ENCODE measurements around the gene PALS2. TPM values are rescaled to one million over a fixed set of nuclear protein-coding genes. Genes with fewer than 3 reads are reported as not detected.

PALS2 gene, protein sequence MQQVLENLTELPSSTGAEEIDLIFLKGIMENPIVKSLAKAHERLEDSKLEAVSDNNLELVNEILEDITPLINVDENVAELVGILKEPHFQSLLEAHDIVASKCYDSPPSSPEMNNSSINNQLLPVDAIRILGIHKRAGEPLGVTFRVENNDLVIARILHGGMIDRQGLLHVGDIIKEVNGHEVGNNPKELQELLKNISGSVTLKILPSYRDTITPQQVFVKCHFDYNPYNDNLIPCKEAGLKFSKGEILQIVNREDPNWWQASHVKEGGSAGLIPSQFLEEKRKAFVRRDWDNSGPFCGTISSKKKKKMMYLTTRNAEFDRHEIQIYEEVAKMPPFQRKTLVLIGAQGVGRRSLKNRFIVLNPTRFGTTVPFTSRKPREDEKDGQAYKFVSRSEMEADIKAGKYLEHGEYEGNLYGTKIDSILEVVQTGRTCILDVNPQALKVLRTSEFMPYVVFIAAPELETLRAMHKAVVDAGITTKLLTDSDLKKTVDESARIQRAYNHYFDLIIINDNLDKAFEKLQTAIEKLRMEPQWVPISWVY
- total RNA-seq (23.6 and 24.4 TPM in 2 replicates), polyA plus RNA-seq (2.3 and 4.3 TPM in 2 replicates), polyA minus RNA-seq (5.0 and 11.5 TPM in 2 replicates), Bru-seq, nascent RNA (percentile 80 among the genes with signal in this experiment), BruChase-seq, experiment 1, labeled RNA remaining after a 6-hour chase (percentile 65 among the genes with signal in this experiment), BruChase-seq, experiment 2, labeled RNA remaining after a 2-hour chase (percentile 74 among the genes with signal in this experiment)
- 6.7 and 7.2 TPM in 2 replicates for polyA plus RNA-seq (2011; cell fraction: cytosol; rRNA removed)
- 5.3 and 9.9 TPM in 2 replicates for polyA plus RNA-seq (2011; cell fraction: nucleus; rRNA removed)
- polyA plus RNA-seq (2012), result 16.2 and 20.9 TPM in 2 replicates
- 41.0 TPM for polyA minus RNA-seq (2011; cell fraction: cytosol; rRNA and poly(A)+ RNA removed)
- 9.5 and 13.7 TPM in 2 replicates for polyA minus RNA-seq (2011; cell fraction: nucleus; rRNA and poly(A)+ RNA removed)
- long read RNA-seq, full-length matches to known transcripts, result 4 of 16 reads
- long read RNA-seq, partial matches to known transcripts, result 4 of 16 reads
- long read RNA-seq, other reads (novel, unspliced or antisense), result 8 of 16 reads

DNA sequence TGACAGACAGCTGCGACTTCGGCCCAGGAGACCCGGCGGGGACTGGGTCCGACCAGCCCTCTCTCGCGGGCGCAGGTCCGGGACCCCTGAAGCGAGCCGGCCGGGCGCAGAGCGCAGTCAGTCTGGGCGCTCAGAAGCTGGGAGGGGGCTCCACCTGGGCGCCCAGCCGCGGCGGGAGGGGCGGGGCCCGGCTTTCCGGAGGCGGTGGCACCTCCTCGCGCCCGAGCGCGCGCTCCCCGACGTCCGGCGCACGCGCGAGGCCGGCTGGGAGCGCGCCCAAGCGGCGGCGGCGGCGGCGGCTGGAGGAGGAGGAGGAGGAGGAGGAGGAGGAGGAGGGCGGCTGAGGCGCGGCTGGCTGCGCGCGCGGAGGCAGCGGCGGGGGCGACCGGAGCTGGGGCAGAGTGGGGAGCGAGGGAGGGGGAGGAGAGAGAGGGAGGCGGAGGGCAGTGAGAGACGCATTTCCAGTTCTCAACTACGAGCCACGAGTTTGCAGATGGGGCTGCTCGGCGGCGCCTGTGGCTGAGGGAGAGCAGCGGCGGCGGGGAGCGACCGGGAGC is at the start of gene PALS2:
TSS of gene PALS2 (plus strand) at position 456 of the 557 bp plus-strand sequence. CDS start 50,216 bp downstream, outside the sequence.
- Histone ChIP-seq H3K27ac (ENCODE audit: insufficient read depth, low read depth, low read length) (peak within 1 kb of the TSS; percentile 61), H3K9me3 (replicated peaks; ENCODE audit: control insufficient read depth, insufficient read depth, low read length) (no peaks in the 10 kb centered on the region)
- DNase-seq (ENCODE audit: low read depth, low spot score), result peak; percentile 74

More for the DNA sequence above, at the start of gene PALS2:
- Histone ChIP-seq H3K36me3 (ENCODE audit: control insufficient read depth in 2 of 2, extremely low read depth in 1 of 2, insufficient read depth in 2 of 2, low read length in 2 of 2) (no peaks in the 10 kb centered on the region), H2AFZ (ENCODE audit: low read depth, low read length) (peak within 1 kb of the TSS; percentile 94), H3K79me2 (ENCODE audit: control insufficient read depth, insufficient read depth, low read length) (peaks cover 33% of the 10 kb centered on the region), H3K4me1 (ENCODE audit: control insufficient read depth, extremely low read depth, insufficient read depth, low read length) (peaks cover 17% of the 10 kb centered on the region), H3K9ac (replicated peaks; ENCODE audit: extremely low read depth, insufficient read depth, low read length) (peak within 1 kb of the TSS; percentile 79), H3K9me1 (replicated peaks; ENCODE audit: control insufficient read depth, extremely low read depth, insufficient read depth, low read length) (no peaks in the 10 kb centered on the region), H3K27me3 (ENCODE audit: control insufficient read depth in 2 of 2, insufficient read depth in 2 of 2, low read length in 2 of 2) (peaks cover 25 to 30% of the 10 kb centered on the region in 2 experiments), H3K4me2 (ENCODE audit: insufficient read depth, low read length) (peak within 1 kb of the TSS; percentile 95), H3K4me3 (replicated peaks in 1 of 3; ENCODE audit: insufficient read depth in 1 of 3, low read depth in 1 of 3, low read length in 3 of 3) (peak within 1 kb of the TSS; percentile 73 to 92 (median 82)), H4K20me1 (replicated peaks; ENCODE audit: control insufficient read depth, extremely low read depth, insufficient read depth, low read length) (peaks cover 2% of the 10 kb centered on the region)
- dilution Hi-C loops (cut with MboI; ENCODE audit: extremely low pct_ligation_motif_present, low sequenced_read_pairs), result no loop called here
- BruUV-seq (replicated peaks), result no TSS peak
- POLR2A ChIA-PET, result no interaction called here
- TF ChIP-seq GATA2 (IDR thresholded peaks at IDR 0.05; ENCODE audit: insufficient read depth, insufficient read length, low read depth, low read length) (no peak), POLR2AphosphoS5 (IDR thresholded peaks at IDR 0.05; ENCODE audit: insufficient read depth, low read depth, low read length) (no peak), MYC (IDR thresholded peaks at IDR 0.05; ENCODE audit: low read depth, low read length) (no peak), FOS (IDR thresholded peaks at IDR 0.05; ENCODE audit: borderline replicate concordance, insufficient read depth, low read length) (no peak), JUN (IDR thresholded peaks at IDR 0.05; ENCODE audit: borderline replicate concordance, insufficient read depth, insufficient read length, low read depth) (no peak), POLR2A (IDR thresholded peaks at IDR 0.05; ENCODE audit: low read depth, low read length) (no peak), EZH2 (IDR thresholded peaks at IDR 0.05; ENCODE audit: borderline replicate concordance, low read depth, low read length, severe bottlenecking) (no peak)
- TF ChIP-seq, protein P1, sequence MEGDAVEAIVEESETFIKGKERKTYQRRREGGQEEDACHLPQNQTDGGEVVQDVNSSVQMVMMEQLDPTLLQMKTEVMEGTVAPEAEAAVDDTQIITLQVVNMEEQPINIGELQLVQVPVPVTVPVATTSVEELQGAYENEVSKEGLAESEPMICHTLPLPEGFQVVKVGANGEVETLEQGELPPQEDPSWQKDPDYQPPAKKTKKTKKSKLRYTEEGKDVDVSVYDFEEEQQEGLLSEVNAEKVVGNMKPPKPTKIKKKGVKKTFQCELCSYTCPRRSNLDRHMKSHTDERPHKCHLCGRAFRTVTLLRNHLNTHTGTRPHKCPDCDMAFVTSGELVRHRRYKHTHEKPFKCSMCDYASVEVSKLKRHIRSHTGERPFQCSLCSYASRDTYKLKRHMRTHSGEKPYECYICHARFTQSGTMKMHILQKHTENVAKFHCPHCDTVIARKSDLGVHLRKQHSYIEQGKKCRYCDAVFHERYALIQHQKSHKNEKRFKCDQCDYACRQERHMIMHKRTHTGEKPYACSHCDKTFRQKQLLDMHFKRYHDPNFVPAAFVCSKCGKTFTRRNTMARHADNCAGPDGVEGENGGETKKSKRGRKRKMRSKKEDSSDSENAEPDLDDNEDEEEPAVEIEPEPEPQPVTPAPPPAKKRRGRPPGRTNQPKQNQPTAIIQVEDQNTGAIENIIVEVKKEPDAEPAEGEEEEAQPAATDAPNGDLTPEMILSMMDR (IDR thresholded peaks at IDR 0.05; ENCODE audit: extremely low read depth in 1 of 2, insufficient read depth in 1 of 2, low read depth in 1 of 2, low read length in 2 of 2), result no peak
- TF ChIP-seq, protein P2, sequence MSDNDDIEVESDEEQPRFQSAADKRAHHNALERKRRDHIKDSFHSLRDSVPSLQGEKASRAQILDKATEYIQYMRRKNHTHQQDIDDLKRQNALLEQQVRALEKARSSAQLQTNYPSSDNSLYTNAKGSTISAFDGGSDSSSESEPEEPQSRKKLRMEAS (IDR thresholded peaks at IDR 0.05; ENCODE audit: insufficient read depth, insufficient read length), result no peak
- CTCF ChIA-PET, result interaction anchor here (0.8 to 8.1 kb wide), 3 partner anchors 15 to 185 kb away, joined by 3 to 134 read pairs (median 4); partner anchors contain the start of gene GSDME
- intact Hi-C loops (cut with micrococcal nuclease), result loop anchor here (2.0 to 10.0 kb wide), 3 partner anchors 154 to 998 kb away; partner anchors contain the start of gene GSDME
- no peak for FAIRE-seq
